ENCODE measurements around the gene UPK3A. TPM values are rescaled to one million over a fixed set of nuclear protein-coding genes. Genes with fewer than 3 reads are reported as not detected.

UPK3A gene
- total RNA-seq, 1 experiment from 2014 or later: not detected

GRCh38 chr22:45318558-45319323, 34.0 kb downstream of the UPK3A start:
- H3K4me3 ChIP-seq (ENCODE audit: low read depth in 2 of 2, low read length in 2 of 2): no peak overlapping the region
- in situ Hi-C loops (cut with HindIII; ENCODE audit: low pct_unique_long_range_greater_than_20kb, low sequenced_read_pairs): no loop called here
- POLR2A ChIA-PET: no interaction called here
- DNase-seq (ENCODE audit: low read depth, low spot score) (no peak), ATAC-seq (no peak)
- peaks cover 9% of the 10 kb centered on the region; the same call in 1 of the 2 replicates for H3K4me1 ChIP-seq (ENCODE audit: control insufficient read depth, insufficient read depth, low read length)
- H3K9me3 ChIP-seq (ENCODE audit: control insufficient read depth, insufficient read depth, low read depth, low read length): no peaks in the 10 kb centered on the region
- no peaks in the 10 kb centered on the region for H3K27me3 ChIP-seq (ENCODE audit: control insufficient read depth, insufficient read depth, low read length)
- CTCF ChIA-PET: interaction anchor here (0.6 kb wide), 1 partner anchor 14 kb away, joined by 4 read pairs; no protein-coding TSS in a partner anchor
- intact Hi-C loops (cut with micrococcal nuclease; ENCODE audit: unreplicated experiment): no loop called here
- BruUV-seq (replicated peaks): no TSS peak
- no peak for TF ChIP-seq TCF7L2 (IDR thresholded peaks at IDR 0.05; ENCODE audit: low read depth, low read length)
- TF ChIP-seq POLR2AphosphoS5 (IDR thresholded peaks at IDR 0.05; ENCODE audit: low read depth, low read length): no peak
- no peak for TF ChIP-seq CTCF (IDR thresholded peaks at IDR 0.05)
- TF ChIP-seq SIN3A (IDR thresholded peaks at IDR 0.05; ENCODE audit: borderline replicate concordance, insufficient read depth, low read depth, low read length): no peak
- TF ChIP-seq REST (IDR thresholded peaks at IDR 0.05; ENCODE audit: insufficient read depth in 1 of 2, low read depth in 2 of 2, low read length in 1 of 2): no peak
- H3K27ac ChIP-seq (ENCODE audit: low read length): no peak overlapping the region
- no peaks in the 10 kb centered on the region; the same call in 1 of the 2 replicates for H3K36me3 ChIP-seq (ENCODE audit: control insufficient read depth, insufficient read depth, low read length)

- in situ Hi-C loops (cut with HindIII; ENCODE audit: low pct_unique_long_range_greater_than_20kb, low sequenced_read_pairs) (no loop called here), intact Hi-C loops (cut with micrococcal nuclease; ENCODE audit: unreplicated experiment) (no loop called here)
- CTCF ChIA-PET: no interaction called here
- no peak for DNase-seq (ENCODE audit: low read depth, low spot score)
- no peak overlapping the region for H3K27ac ChIP-seq (ENCODE audit: low read length)
- BruUV-seq (replicated peaks): no TSS peak
- ATAC-seq: no peak
- POLR2A ChIA-PET: no interaction called here
- no peaks in the 10 kb centered on the region for H3K27me3 ChIP-seq (ENCODE audit: control insufficient read depth, insufficient read depth, low read length)
- no peaks in the 10 kb centered on the region; the same call in 1 of the 2 replicates for H3K36me3 ChIP-seq (ENCODE audit: control insufficient read depth, insufficient read depth, low read length)
- H3K4me1 ChIP-seq (ENCODE audit: control insufficient read depth, insufficient read depth, low read length): peaks cover 9% of the 10 kb centered on the region; the same call in 1 of the 2 replicates
- H3K4me3 ChIP-seq (ENCODE audit: low read depth in 2 of 2, low read length in 2 of 2): no peak overlapping the region
- TF ChIP-seq POLR2AphosphoS5 (IDR thresholded peaks at IDR 0.05; ENCODE audit: low read depth, low read length): no peak
- no peak for TF ChIP-seq CTCF (IDR thresholded peaks at IDR 0.05)
- TF ChIP-seq SIN3A (IDR thresholded peaks at IDR 0.05; ENCODE audit: borderline replicate concordance, insufficient read depth, low read depth, low read length): no peak
- TF ChIP-seq TCF7L2 (IDR thresholded peaks at IDR 0.05; ENCODE audit: low read depth, low read length): no peak
- TF ChIP-seq REST (IDR thresholded peaks at IDR 0.05; ENCODE audit: insufficient read depth in 1 of 2, low read depth in 2 of 2, low read length in 1 of 2): no peak
- no peaks in the 10 kb centered on the region for H3K9me3 ChIP-seq (ENCODE audit: control insufficient read depth, insufficient read depth, low read depth, low read length)
Observed at GRCh38 chr22:45319324-45319685, 34.6 kb downstream of the UPK3A start.
